ENCODE results near the gene CBLN3. TPM values are rescaled to one million over a fixed set of nuclear protein-coding genes. Genes with fewer than 3 reads are reported as not detected.

Gene CBLN3
- total RNA-seq (2014; rRNA removed; shearing (Covaris generic)), result 1.2 and 2.0 TPM in 2 replicates
- 6.7 and 7.9 TPM in 2 replicates for total RNA-seq (2022)
- percentile 35 among the genes with signal in this experiment for Bru-seq, nascent RNA
- percentile 41 among the genes with signal in this experiment for BruChase-seq, experiment 1, labeled RNA remaining after a 6-hour chase
- BruChase-seq, experiment 2, labeled RNA remaining after a 2-hour chase, result percentile 39 among the genes with signal in this experiment
- long read RNA-seq, partial matches to known transcripts, result 1 of 6 reads
- long read RNA-seq, other reads (novel, unspliced or antisense), result 1 of 6 reads

DNA sequence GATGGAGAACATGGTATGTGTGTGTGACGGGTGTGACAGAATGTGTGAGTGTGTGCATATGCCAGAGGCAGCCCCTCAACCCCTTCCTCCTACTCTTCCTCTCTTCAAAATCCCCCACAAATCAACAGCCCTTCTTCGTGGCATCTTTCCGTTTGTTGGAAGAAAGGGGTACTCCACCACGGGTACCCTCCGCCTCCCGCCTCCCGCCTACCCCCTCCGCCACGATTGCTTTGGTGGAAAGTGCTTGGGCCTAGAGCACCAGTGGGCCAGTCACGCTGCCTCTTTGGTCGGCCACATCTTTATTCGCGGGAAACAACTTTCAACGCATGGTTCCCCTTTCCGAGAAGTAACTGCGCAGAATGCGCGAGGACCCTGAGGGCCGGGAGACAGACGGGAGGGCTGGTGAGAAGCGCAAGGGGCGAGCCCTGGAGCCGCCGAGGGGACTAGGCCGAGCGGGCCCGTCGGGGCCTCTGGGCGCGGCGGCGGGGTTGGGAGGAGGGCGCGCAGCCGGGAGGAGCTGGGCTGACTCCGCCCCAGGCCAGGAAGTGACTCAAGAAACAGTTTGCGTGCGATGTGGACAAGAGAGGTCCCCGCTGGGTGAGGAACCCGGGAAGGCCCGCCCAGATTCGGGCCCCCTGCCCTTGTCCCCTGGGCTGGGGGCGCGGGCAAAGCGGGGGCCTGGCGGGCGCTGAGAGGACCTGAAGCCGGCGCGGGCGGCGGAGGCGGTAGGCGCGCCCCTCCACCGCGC is at the start of gene CBLN3, which contains the start of gene KHNYN:
Gene CBLN3, minus strand, starts transcription at position 274 of the 748 bp plus-strand sequence. CDS start 614 bp downstream, outside the sequence.
Gene KHNYN, plus strand, starts transcription at position 560 of the 748 bp plus-strand sequence. CDS start 777 bp downstream, outside the sequence.
- no TSS peak for BruUV-seq (replicated peaks)

DNA sequence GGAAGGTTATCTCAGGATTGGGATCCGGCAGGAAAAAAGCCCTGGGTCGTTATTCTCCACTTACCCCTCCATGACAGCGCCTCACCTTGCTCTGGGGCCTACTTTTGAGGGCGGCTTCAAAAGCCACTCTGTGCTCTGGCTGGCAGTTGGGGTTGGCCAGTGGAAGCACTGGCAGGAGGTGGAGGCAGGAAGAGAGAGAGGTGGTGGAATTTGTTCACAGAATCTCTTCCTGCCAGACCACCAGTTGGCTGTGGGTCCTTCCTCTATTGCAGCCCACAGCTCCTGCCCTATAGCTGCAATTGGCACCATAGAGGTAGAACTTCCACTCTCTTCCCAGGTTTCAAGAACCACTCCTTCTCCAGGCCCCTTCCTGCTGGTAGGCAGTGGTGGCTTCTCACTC is 45.8 kb upstream of the CBLN3 start:
- TF ChIP-seq, protein P1, sequence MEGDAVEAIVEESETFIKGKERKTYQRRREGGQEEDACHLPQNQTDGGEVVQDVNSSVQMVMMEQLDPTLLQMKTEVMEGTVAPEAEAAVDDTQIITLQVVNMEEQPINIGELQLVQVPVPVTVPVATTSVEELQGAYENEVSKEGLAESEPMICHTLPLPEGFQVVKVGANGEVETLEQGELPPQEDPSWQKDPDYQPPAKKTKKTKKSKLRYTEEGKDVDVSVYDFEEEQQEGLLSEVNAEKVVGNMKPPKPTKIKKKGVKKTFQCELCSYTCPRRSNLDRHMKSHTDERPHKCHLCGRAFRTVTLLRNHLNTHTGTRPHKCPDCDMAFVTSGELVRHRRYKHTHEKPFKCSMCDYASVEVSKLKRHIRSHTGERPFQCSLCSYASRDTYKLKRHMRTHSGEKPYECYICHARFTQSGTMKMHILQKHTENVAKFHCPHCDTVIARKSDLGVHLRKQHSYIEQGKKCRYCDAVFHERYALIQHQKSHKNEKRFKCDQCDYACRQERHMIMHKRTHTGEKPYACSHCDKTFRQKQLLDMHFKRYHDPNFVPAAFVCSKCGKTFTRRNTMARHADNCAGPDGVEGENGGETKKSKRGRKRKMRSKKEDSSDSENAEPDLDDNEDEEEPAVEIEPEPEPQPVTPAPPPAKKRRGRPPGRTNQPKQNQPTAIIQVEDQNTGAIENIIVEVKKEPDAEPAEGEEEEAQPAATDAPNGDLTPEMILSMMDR (conservative IDR thresholded peaks at IDR 0.05; ENCODE audit: low read length), result no peak
- no peak for TF ChIP-seq EZH2phosphoT487 (IDR thresholded peaks at IDR 0.05; ENCODE audit: borderline replicate concordance, low read depth, low read length)
- Histone ChIP-seq H3K36me3 (ENCODE audit: insufficient read depth, low read length) (no peaks in the 10 kb centered on the region), H3K79me2 (ENCODE audit: insufficient read depth, low read depth, low read length) (no peaks in the 10 kb centered on the region), H3K9me3 (ENCODE audit: low read length) (no peaks in the 10 kb centered on the region), H3K4me1 (ENCODE audit: insufficient read depth, low read length, poor library complexity, severe bottlenecking) (no peaks in the 10 kb centered on the region), H3K9me2 (ENCODE audit: insufficient read depth, low read length) (no peaks in the 10 kb centered on the region), H3K27ac (ENCODE audit: low read depth, low read length, poor library complexity, severe bottlenecking) (no peak overlapping the region), H3K4me2 (ENCODE audit: low read length) (no peak overlapping the region), H4K20me1 (ENCODE audit: insufficient read depth, low read length) (no peaks in the 10 kb centered on the region), H3K4me3 (ENCODE audit: low read depth, low read length, poor library complexity, severe bottlenecking) (no peak overlapping the region), H2AFZ (ENCODE audit: low read length) (no peak overlapping the region)
- no peak for DNase-seq (ENCODE audit: low spot score)
- BruUV-seq (replicated peaks), result no TSS peak
- intact Hi-C loops (cut with micrococcal nuclease; ENCODE audit: unreplicated experiment), result no loop called here
- POLR2A ChIA-PET, result interaction anchor here (1.1 to 1.5 kb wide), 2 partner anchors 10 to 192 kb away, joined by 3 read pairs; no protein-coding TSS in a partner anchor
- CTCF ChIA-PET (ENCODE audit: unreplicated experiment), result no interaction called here

More for the DNA sequence above, at the start of gene CBLN3, which contains the start of gene KHNYN:
- intact Hi-C loops (cut with micrococcal nuclease; ENCODE audit: unreplicated experiment), result loop anchor here (2.0 kb wide), 1 partner anchor 187 kb away; the partner anchor contains the start of gene TINF2
- H3K36me3 ChIP-seq (ENCODE audit: insufficient read depth, low read length), result peaks cover 20% of the 10 kb centered on the region
- no peaks in the 10 kb centered on the region for H3K9me3 ChIP-seq (ENCODE audit: low read length)
- H3K9me2 ChIP-seq (ENCODE audit: insufficient read depth, low read length), result no peaks in the 10 kb centered on the region
- H2AFZ ChIP-seq (ENCODE audit: low read length), result peak within 1 kb of the TSS; percentile 91; the same call in 1 of the 2 replicates
- peaks cover 31% of the 10 kb centered on the region for H3K4me1 ChIP-seq (ENCODE audit: insufficient read depth, low read length, poor library complexity, severe bottlenecking)
- CTCF ChIA-PET (ENCODE audit: unreplicated experiment), result interaction anchor here (2.1 to 2.5 kb wide), 2 partner anchors 20 to 97 kb away, joined by 10 to 26 read pairs; no protein-coding TSS in a partner anchor
- POLR2A ChIA-PET, result interaction anchor here (0.7 to 3.1 kb wide), 8 partner anchors 8 to 97 kb away, joined by 3 to 24 read pairs (median 4); no protein-coding TSS in a partner anchor
- H3K4me3 ChIP-seq (ENCODE audit: low read depth, low read length, poor library complexity, severe bottlenecking), result peak within 1 kb of the TSS; percentile 82
- peaks cover 5% of the 10 kb centered on the region; the same call in 1 of the 2 replicates for H3K79me2 ChIP-seq (ENCODE audit: insufficient read depth, low read depth, low read length)
- peak within 1 kb of the TSS; percentile 68 for H3K27ac ChIP-seq (ENCODE audit: low read depth, low read length, poor library complexity, severe bottlenecking)
- TF ChIP-seq, protein P1 (conservative IDR thresholded peaks at IDR 0.05; ENCODE audit: low read length), result no peak
- TF ChIP-seq EZH2phosphoT487 (IDR thresholded peaks at IDR 0.05; ENCODE audit: borderline replicate concordance, low read depth, low read length), result no peak
- peak; percentile 90 for DNase-seq (ENCODE audit: low spot score)
- H3K4me2 ChIP-seq (ENCODE audit: low read length), result peak within 1 kb of the TSS; percentile 82
- no peaks in the 10 kb centered on the region for H4K20me1 ChIP-seq (ENCODE audit: insufficient read depth, low read length)

Measured in OCI-LY7 (cell line).